Fibroblast of villous mesenchyme (primary cell): ENCODE data around the gene UBE2N. TPM values are rescaled to one million over a fixed set of nuclear protein-coding genes. Genes with fewer than 3 reads are reported as not detected.

ENCODE experiments used
- DNase-seq: peaks from one replicate; pipeline ENCODE4 v3.0.0-alpha.2; 2010; ENCODE audit warnings: low read depth
- H3K4me3 ChIP-seq: 2 replicates; pipeline ENCODE4 v1.5.1; 2011; ENCODE audit warnings: low read depth, mild to moderate bottlenecking, low read length
- CTCF ChIP-seq: IDR thresholded peaks from 2 replicates; pipeline ENCODE4 v1.5.1; 2012; ENCODE audit warnings: low read depth, mild to moderate bottlenecking, low read length; ENCODE audit not compliant: insufficient read depth
- total RNA-seq: library from RNA; depleted of rRNA; stranded (reverse); fragments of >200 nt; gene quantifications from 2 replicates; pipeline ENCODE4 v1.2.3, GENCODE V29; 2012

The UBE2N gene
- total RNA-seq, 1 donor: 104 TPM

GRCh38 chr12:93460003-93460402, 18.3 kb upstream of the UBE2N start:
- TF ChIP-seq CTCF: no peak
- no peak overlapping the region for H3K4me3 ChIP-seq
- no peak for DNase-seq

DNA sequence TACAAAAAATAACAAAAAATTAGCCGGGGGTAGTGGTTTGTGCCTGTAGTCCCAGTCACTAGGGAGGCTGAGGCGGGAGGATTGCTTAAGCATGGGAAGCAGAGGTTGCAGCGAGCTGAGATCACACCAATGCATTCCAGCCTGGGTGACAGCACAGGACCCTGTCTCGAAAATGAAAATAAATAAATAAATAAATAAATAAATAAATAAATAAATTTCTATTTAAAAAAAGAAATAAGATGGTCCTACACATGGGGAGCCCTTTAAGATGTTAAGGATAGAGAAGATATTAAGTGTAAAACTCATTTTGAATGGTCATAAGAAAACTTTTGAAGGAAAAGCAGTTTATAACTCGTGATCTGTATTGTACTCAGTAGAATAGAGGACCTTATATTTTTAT, 17.4 kb upstream of the UBE2N start:
- H3K4me3 ChIP-seq: no peak overlapping the region
- DNase-seq: no peak
- no peak for TF ChIP-seq CTCF

GRCh38 chr12:93456077-93456476, 14.3 kb upstream of the UBE2N start:
- H3K4me3 ChIP-seq: no peak overlapping the region
- no peak for TF ChIP-seq CTCF
- no peak for DNase-seq

DNA sequence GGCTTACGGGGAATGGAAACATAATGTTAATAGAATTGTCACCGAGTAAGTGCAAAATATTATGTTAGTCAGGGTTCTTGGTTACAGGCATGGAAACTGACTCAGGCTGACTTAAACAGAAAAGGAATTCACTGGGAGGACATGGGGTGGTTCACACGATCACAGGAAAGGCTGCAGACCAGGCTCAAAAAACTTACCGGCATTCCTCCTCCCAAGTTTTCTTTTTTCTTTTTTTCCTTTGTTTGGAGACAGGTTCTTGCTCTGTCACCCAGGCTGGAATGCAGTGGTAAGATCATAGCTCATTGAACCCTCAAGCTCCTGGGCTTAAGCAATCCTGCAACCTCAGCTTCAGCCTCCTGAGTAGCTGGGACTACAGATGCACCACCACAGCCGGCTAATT, 11.9 kb upstream of the UBE2N start:
- TF ChIP-seq CTCF: no peak
- DNase-seq: no peak
- H3K4me3 ChIP-seq: no peak overlapping the region

- no peak for TF ChIP-seq CTCF
- H3K4me3 ChIP-seq: no peak overlapping the region
- no peak for DNase-seq
Measured at GRCh38 chr12:93451423-93452158, 9.8 kb upstream of the UBE2N start.

DNA sequence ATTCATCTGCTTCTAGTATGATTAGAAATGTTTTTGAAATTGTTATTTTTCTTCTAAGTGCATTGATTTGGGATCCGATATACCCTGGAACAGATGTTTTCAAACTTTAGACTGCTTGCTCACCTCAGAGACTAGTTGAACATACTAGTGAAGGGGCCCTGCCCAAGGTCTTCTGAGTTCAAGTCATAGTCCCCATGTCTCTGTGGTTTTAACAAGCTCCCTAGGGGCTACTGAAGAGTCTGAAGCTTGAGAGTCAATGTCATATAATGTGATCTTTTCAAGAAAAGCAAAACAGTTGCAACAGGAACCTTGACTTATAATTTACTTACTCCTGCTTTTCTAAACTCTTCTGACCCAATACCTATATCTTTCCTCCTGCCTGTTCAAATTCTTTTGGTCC, 7.5 kb upstream of the UBE2N start:
- H3K4me3 ChIP-seq: no peak overlapping the region
- TF ChIP-seq CTCF: no peak
- DNase-seq: no peak

- no peak for DNase-seq
- no peak for TF ChIP-seq CTCF
- H3K4me3 ChIP-seq: no peak overlapping the region
Measured at GRCh38 chr12:93448796-93449195, 7.0 kb upstream of the UBE2N start.
